ENCODE results near the gene KCNJ16. TPM values are rescaled to one million over a fixed set of nuclear protein-coding genes. Genes with fewer than 3 reads are reported as not detected.

Gene KCNJ16
- total and polyA plus RNA-seq, 9 of the 15 experiments (the other 6 are each of a cell fraction or from before 2014, with no cell fraction given) = 0.01 to 0.75 (median 0.07) TPM; not detected in 4

- Histone ChIP-seq H4K20me1 (replicated peaks; ENCODE audit: control insufficient read depth, insufficient read depth, low read length) (0 out of 2 replicates have a peak, but pooled peaks cover 3% of the 10 kb centered on the region), H3K9me3 (replicated peaks; ENCODE audit: control insufficient read depth, insufficient read depth, low read depth, low read length) (no peaks in the 10 kb centered on the region), H3K79me2 (ENCODE audit: control insufficient read depth, insufficient read depth, low read length) (peaks cover 25% of the 10 kb centered on the region), H3K4me1 (replicated peaks in 1 of 2; ENCODE audit: control insufficient read depth in 2 of 2, insufficient read depth in 2 of 2, low read length in 2 of 2) (no peaks in the 10 kb centered on the region), H3K9ac (ENCODE audit: insufficient read depth in 1 of 2, low read depth in 2 of 2, low read length in 2 of 2) (no peak overlapping the region), H3K4me2 (ENCODE audit: insufficient read depth, low read length) (no peak overlapping the region), H3K27me3 (ENCODE audit: control insufficient read depth in 2 of 2, insufficient read depth in 2 of 2, low read length in 2 of 2) (no peaks in the 10 kb centered on the region), H3K4me3 (no peak overlapping the region), H3K9me1 (ENCODE audit: control insufficient read depth, insufficient read depth, low read length) (no peaks in the 10 kb centered on the region), H2AFZ (ENCODE audit: low read depth, low read length) (no peak overlapping the region), H3K36me3 (ENCODE audit: control insufficient read depth, insufficient read depth, low read length) (peaks cover 7% of the 10 kb centered on the region; the same call in 1 of the 3 replicates), H3K27ac (ENCODE audit: extremely low read depth, low read depth, low read length) (no peak overlapping the region)
- ChIA-PET CTCF (ENCODE audit: low intra/inter-chr PET ratio) (no interaction called here), POLR2A (no interaction called here)
- in situ Hi-C loops (cut with MboI) = no loop called here
- FAIRE-seq = no peak
- peak; percentile 84 for TF ChIP-seq MAFG (tag; conservative IDR thresholded peaks at IDR 0.05)
- no peak for TF ChIP-seq SIX5 (IDR thresholded peaks at IDR 0.05; ENCODE audit: borderline replicate concordance in 1 of 2, insufficient read depth in 1 of 2, low read depth in 1 of 2, low read length in 2 of 2)
- peak; percentile 93 for TF ChIP-seq ZNF316 (IDR thresholded peaks at IDR 0.05)
- TF ChIP-seq MAFK (IDR thresholded peaks at IDR 0.05; ENCODE audit: low read length) = peak; percentile 79
- TF ChIP-seq RFX5 (IDR thresholded peaks at IDR 0.05; ENCODE audit: low read depth, low read length) = no peak
- peak; percentile 82 for TF ChIP-seq MAFF (IDR thresholded peaks at IDR 0.05; ENCODE audit: low read length)
- TF ChIP-seq C11orf30 (IDR thresholded peaks at IDR 0.05; ENCODE audit: low read depth) = peak; percentile 86
- WGBS (ENCODE audit: insufficient coverage, low coverage, missing lambda C conversion rate) = 18% methylated on average over 3 of the region's 3 CpGs
- intact Hi-C loops (cut with micrococcal nuclease) = no loop called here
- no peak for DNase-seq (ENCODE audit: extremely low read depth in 1 of 4, low spot score in 3 of 4)
- no TSS peak for BruUV-seq (replicated peaks)
- ATAC-seq = no peak; the same call in 2 of the 3 replicates
Observed at GRCh38 chr17:70099294-70099693, 24.3 kb downstream of the KCNJ16 start.

GRCh38 chr17:70099884-70100283 is 24.9 kb downstream of the KCNJ16 start:
- no peak overlapping the region for H3K9ac ChIP-seq (ENCODE audit: insufficient read depth in 1 of 2, low read depth in 2 of 2, low read length in 2 of 2)
- BruUV-seq (replicated peaks) = no TSS peak
- no peaks in the 10 kb centered on the region for H3K27me3 ChIP-seq (ENCODE audit: control insufficient read depth in 2 of 2, insufficient read depth in 2 of 2, low read length in 2 of 2)
- H3K9me3 ChIP-seq (replicated peaks; ENCODE audit: control insufficient read depth, insufficient read depth, low read depth, low read length) = no peaks in the 10 kb centered on the region
- H3K27ac ChIP-seq (ENCODE audit: extremely low read depth, low read depth, low read length) = no peak overlapping the region
- no peak for TF ChIP-seq SIN3A (IDR thresholded peaks at IDR 0.05; ENCODE audit: borderline replicate concordance in 2 of 2, control insufficient read depth in 1 of 2, low read depth in 2 of 2, low read length in 2 of 2)
- TF ChIP-seq SPI1 (IDR thresholded peaks at IDR 0.05; ENCODE audit: borderline replicate concordance, low read depth, low read length) = 0 out of 2 replicates have a peak, but pooled peaks have one; percentile 33
- intact Hi-C loops (cut with micrococcal nuclease) (no loop called here), in situ Hi-C loops (cut with MboI) (no loop called here)
- no peaks in the 10 kb centered on the region for H3K9me1 ChIP-seq (ENCODE audit: control insufficient read depth, insufficient read depth, low read length)
- no peak for FAIRE-seq
- no peak overlapping the region for H3K4me3 ChIP-seq
- ChIA-PET POLR2A (no interaction called here), CTCF (ENCODE audit: low intra/inter-chr PET ratio) (no interaction called here)
- no peak overlapping the region for H2AFZ ChIP-seq (ENCODE audit: low read depth, low read length)
- no peak for DNase-seq (ENCODE audit: extremely low read depth in 1 of 4, low spot score in 3 of 4)
- no peak for ATAC-seq
- 17% methylated on average over 5 of the region's 5 CpGs for WGBS (ENCODE audit: insufficient coverage, low coverage, missing lambda C conversion rate)
- H3K4me1 ChIP-seq (replicated peaks in 1 of 2; ENCODE audit: control insufficient read depth in 2 of 2, insufficient read depth in 2 of 2, low read length in 2 of 2) = no peaks in the 10 kb centered on the region
- no peak overlapping the region for H3K4me2 ChIP-seq (ENCODE audit: insufficient read depth, low read length)
- 0 out of 2 replicates have a peak, but pooled peaks cover 3% of the 10 kb centered on the region for H4K20me1 ChIP-seq (replicated peaks; ENCODE audit: control insufficient read depth, insufficient read depth, low read length)
- H3K36me3 ChIP-seq (ENCODE audit: control insufficient read depth, insufficient read depth, low read length) = peaks cover 8% of the 10 kb centered on the region; the same call in 1 of the 3 replicates
- peaks cover 24% of the 10 kb centered on the region for H3K79me2 ChIP-seq (ENCODE audit: control insufficient read depth, insufficient read depth, low read length)
